ENCODE results near the gene SLC35C1. TPM values are rescaled to one million over a fixed set of nuclear protein-coding genes. Genes with fewer than 3 reads are reported as not detected.

Gene SLC35C1
- total RNA-seq, 2 donors from 2014 or later, result 11.4 to 16.0 TPM

DNA sequence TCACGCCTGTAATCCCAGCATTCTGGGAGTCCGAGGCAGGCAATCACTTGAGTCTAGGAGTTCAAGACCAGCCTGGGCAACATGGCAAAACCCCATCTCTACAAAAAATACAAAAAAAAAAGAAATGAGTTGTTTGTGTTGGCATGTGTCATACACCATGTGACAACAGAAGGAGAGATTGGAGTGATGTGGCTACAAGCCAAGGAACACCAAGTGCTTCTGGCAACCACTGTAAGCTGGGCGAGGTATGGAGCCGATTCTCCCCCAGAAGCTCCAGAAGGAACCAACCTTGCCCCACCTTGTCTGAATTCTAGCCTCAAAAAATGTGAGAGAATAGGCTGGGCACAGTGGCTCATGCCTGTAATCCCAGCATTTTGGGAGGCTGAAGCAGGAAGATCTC, 39.1 kb upstream of the SLC35C1 start:
- WGBS, 2 experiments (ENCODE audit: insufficient coverage in 1 of 2, insufficient read length in 1 of 2), result 90 to 95% methylated on average over 2 to 4 of the region's 4 CpGs
- Histone ChIP-seq H3K27me3 (ENCODE audit: control insufficient read depth, insufficient read depth, low read length, poor library complexity, severe bottlenecking) (no peaks in the 10 kb centered on the region), H3K36me3 (ENCODE audit: control insufficient read depth, insufficient read depth, low read length) (no peaks in the 10 kb centered on the region), H3K9me3 (ENCODE audit: control insufficient read depth, low read length) (no peaks in the 10 kb centered on the region), H3K4me3 (ENCODE audit: low read length) (no peak overlapping the region), H3K9ac (ENCODE audit: extremely low read depth, low read length, poor library complexity, severe bottlenecking) (no peak overlapping the region), H3K27ac (ENCODE audit: low read depth, low read length) (no peak overlapping the region), H3K4me1 (ENCODE audit: control insufficient read depth, insufficient read depth, low read length) (no peaks in the 10 kb centered on the region)
- TF ChIP-seq, protein P1, sequence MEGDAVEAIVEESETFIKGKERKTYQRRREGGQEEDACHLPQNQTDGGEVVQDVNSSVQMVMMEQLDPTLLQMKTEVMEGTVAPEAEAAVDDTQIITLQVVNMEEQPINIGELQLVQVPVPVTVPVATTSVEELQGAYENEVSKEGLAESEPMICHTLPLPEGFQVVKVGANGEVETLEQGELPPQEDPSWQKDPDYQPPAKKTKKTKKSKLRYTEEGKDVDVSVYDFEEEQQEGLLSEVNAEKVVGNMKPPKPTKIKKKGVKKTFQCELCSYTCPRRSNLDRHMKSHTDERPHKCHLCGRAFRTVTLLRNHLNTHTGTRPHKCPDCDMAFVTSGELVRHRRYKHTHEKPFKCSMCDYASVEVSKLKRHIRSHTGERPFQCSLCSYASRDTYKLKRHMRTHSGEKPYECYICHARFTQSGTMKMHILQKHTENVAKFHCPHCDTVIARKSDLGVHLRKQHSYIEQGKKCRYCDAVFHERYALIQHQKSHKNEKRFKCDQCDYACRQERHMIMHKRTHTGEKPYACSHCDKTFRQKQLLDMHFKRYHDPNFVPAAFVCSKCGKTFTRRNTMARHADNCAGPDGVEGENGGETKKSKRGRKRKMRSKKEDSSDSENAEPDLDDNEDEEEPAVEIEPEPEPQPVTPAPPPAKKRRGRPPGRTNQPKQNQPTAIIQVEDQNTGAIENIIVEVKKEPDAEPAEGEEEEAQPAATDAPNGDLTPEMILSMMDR (conservative IDR thresholded peaks at IDR 0.05), result no peak
- Mint-ChIP-seq H3K27me3 (ENCODE audit: insufficient read depth) (peaks cover 9% of the 10 kb centered on the region), H3K4me3 (no peak overlapping the region), H3K9me3 (no peaks in the 10 kb centered on the region), H3K27ac (no peak overlapping the region), H3K36me3 (ENCODE audit: low read depth) (no peaks in the 10 kb centered on the region), H3K4me1 (peaks cover 2% of the 10 kb centered on the region)
- DNase-seq, result no peak

DNA sequence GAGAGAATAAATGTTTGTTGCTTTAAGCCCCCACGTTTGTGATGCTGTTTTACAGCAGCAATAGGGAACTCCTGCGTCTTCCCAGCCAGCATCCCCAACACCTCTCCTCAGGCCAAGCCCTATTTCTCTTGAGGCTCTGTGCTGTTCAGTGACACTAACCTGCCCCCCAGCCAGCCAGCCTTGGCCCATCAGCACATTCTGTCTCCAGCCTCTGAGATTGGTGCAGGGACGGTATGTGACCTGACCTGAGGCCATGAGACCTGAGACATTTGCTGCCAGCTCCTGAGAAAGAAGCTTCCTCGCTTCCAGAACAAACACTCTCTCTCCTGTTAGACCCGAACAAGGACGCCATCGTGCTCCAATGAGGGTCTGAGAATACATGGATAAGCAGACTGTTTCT, 38.5 kb upstream of the SLC35C1 start:
- H3K4me3 ChIP-seq (ENCODE audit: low read length), result no peak overlapping the region
- H3K36me3 ChIP-seq (ENCODE audit: control insufficient read depth, insufficient read depth, low read length), result no peaks in the 10 kb centered on the region
- TF ChIP-seq, protein P1 (conservative IDR thresholded peaks at IDR 0.05), result no peak
- peaks cover 2% of the 10 kb centered on the region for H3K4me1 Mint-ChIP-seq
- 92 to 97% methylated on average over 5 to 7 of the region's 7 CpGs for WGBS, 2 experiments (ENCODE audit: insufficient coverage in 1 of 2, insufficient read length in 1 of 2)
- no peak overlapping the region for H3K4me3 Mint-ChIP-seq
- no peaks in the 10 kb centered on the region for H3K36me3 Mint-ChIP-seq (ENCODE audit: low read depth)
- no peaks in the 10 kb centered on the region for H3K9me3 Mint-ChIP-seq
- no peak for DNase-seq
- peaks cover 2% of the 10 kb centered on the region for H3K27me3 ChIP-seq (ENCODE audit: control insufficient read depth, insufficient read depth, low read length, poor library complexity, severe bottlenecking)
- H3K4me1 ChIP-seq (ENCODE audit: control insufficient read depth, insufficient read depth, low read length), result no peaks in the 10 kb centered on the region
- H3K27ac Mint-ChIP-seq, result no peak overlapping the region
- peaks cover 16% of the 10 kb centered on the region for H3K27me3 Mint-ChIP-seq (ENCODE audit: insufficient read depth)
- no peak overlapping the region for H3K9ac ChIP-seq (ENCODE audit: extremely low read depth, low read length, poor library complexity, severe bottlenecking)
- H3K27ac ChIP-seq (ENCODE audit: low read depth, low read length), result no peak overlapping the region
- no peaks in the 10 kb centered on the region for H3K9me3 ChIP-seq (ENCODE audit: control insufficient read depth, low read length)

DNA sequence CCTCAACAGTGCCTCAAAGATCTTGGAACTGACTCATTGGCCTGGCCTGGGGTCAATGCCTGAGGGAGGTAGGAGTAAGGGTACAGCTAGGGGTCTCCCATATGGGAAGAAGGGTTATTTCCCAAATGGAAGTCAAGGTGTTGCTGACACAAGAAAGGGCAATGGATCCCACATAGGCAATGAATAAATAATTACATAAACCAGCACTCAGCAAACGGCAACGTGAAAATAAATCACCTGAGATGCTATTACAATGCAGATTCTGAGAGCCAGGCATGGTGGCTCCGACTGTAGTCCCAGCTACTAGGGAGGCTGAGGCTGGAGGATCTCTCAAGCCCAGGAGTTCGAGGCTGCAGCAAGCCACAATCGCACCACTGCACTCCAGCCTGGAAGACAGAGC, 36.5 kb upstream of the SLC35C1 start:
- TF ChIP-seq, protein P1 (conservative IDR thresholded peaks at IDR 0.05), result no peak
- no peak overlapping the region for H3K27ac ChIP-seq (ENCODE audit: low read depth, low read length)
- no peak overlapping the region for H3K4me3 Mint-ChIP-seq
- no peaks in the 10 kb centered on the region for H3K36me3 Mint-ChIP-seq (ENCODE audit: low read depth)
- H3K4me3 ChIP-seq (ENCODE audit: low read length), result no peak overlapping the region
- WGBS, 2 experiments (ENCODE audit: insufficient coverage in 1 of 2, insufficient read length in 1 of 2), result 91% methylated on average over 3 to 5 of the region's 5 CpGs
- no peaks in the 10 kb centered on the region for H3K9me3 Mint-ChIP-seq
- peaks cover 7% of the 10 kb centered on the region for H3K4me1 Mint-ChIP-seq
- peaks cover 8% of the 10 kb centered on the region for H3K27me3 ChIP-seq (ENCODE audit: control insufficient read depth, insufficient read depth, low read length, poor library complexity, severe bottlenecking)
- no peaks in the 10 kb centered on the region for H3K36me3 ChIP-seq (ENCODE audit: control insufficient read depth, insufficient read depth, low read length)
- H3K27me3 Mint-ChIP-seq (ENCODE audit: insufficient read depth), result peaks cover 25% of the 10 kb centered on the region
- DNase-seq, result no peak
- no peak overlapping the region for H3K27ac Mint-ChIP-seq
- H3K4me1 ChIP-seq (ENCODE audit: control insufficient read depth, insufficient read depth, low read length), result no peaks in the 10 kb centered on the region
- H3K9me3 ChIP-seq (ENCODE audit: control insufficient read depth, low read length), result no peaks in the 10 kb centered on the region
- H3K9ac ChIP-seq (ENCODE audit: extremely low read depth, low read length, poor library complexity, severe bottlenecking), result no peak overlapping the region

Measured in endodermal cell (in vitro differentiated cells).